ENCODE results near the gene FAM89B.
A peak's percentile ranks its signal among the peaks of the same experiment; 100 is the strongest.

Gene FAM89B

DNA sequence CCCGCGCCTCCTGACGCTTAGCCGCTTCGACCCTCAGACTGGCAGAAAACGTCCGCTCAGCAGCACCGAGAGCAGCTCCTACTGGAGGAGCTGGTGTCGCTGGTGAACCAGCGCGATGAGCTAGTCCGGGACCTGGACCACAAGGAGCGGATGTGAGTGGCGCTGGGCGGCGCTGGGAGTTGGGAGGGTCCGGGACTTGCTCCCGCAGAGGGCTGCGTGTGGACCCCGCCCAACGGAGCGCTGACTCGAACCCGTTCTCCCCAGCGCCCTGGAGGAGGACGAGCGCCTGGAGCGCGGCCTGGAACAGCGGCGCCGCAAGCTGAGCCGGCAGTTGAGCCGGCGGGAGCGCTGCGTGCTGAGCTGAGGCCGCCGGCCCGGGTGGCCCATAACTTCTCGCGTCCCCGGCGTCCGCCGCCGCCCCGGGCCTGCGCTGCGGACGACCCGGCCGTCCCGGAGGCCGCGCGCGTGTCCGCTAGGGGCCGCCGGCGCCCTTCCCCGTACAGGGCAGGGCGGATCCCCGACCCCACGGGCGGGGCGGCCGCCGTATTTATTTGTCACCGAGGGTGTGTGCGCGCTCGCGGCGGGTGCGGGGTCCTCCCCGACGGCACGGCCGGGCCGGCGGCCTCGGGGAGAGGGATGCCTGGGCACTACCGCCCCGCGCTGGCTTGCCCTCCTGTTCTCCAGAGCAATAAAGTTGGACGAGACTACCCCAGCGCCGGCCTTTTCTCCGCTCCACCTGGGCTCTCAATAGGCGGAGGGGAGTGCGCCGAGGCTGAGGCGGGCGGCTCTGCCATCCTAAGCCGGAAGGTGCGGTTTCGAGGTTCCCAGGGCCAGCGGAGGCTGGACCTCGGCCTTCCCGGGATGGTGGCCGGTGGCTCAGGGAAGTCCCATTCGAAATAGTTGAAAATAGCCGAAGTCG, 19.9 kb downstream of the FAM89B start:
- peak; percentile 95 for DNase-seq

DNA sequence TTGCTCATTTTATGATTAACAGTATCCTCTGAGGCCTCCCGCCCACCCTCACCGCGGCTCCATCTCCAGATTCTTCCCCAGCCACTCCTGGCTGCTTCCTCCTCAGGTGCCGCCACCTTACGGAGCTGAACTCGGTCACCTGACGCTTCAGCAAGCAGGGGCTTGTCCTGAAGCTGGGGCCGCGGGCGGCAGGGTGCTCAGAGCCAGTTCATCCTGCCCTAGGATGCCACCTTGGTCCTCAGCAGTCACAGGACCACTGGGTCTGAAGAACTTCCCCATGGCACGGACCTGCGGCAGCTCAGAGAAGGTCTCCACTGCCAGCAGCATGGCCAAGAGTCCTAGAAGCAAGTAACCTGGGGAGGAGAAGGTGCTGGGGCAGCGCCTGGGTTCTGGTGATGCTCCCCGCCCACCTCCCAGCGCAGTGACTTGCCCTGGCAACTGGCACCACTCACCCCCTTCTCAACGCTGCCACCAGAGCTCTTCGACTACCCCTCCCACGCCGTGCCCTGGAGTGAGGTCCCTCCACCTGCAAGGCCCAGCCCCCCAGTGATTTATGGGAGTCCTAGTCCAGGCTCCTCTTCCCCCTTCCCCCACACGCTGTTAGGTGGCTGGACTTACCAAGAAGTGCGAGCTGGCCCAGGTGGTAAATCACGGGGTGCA, 20.6 kb downstream of the FAM89B start:
- DNase-seq: no peak

DNA sequence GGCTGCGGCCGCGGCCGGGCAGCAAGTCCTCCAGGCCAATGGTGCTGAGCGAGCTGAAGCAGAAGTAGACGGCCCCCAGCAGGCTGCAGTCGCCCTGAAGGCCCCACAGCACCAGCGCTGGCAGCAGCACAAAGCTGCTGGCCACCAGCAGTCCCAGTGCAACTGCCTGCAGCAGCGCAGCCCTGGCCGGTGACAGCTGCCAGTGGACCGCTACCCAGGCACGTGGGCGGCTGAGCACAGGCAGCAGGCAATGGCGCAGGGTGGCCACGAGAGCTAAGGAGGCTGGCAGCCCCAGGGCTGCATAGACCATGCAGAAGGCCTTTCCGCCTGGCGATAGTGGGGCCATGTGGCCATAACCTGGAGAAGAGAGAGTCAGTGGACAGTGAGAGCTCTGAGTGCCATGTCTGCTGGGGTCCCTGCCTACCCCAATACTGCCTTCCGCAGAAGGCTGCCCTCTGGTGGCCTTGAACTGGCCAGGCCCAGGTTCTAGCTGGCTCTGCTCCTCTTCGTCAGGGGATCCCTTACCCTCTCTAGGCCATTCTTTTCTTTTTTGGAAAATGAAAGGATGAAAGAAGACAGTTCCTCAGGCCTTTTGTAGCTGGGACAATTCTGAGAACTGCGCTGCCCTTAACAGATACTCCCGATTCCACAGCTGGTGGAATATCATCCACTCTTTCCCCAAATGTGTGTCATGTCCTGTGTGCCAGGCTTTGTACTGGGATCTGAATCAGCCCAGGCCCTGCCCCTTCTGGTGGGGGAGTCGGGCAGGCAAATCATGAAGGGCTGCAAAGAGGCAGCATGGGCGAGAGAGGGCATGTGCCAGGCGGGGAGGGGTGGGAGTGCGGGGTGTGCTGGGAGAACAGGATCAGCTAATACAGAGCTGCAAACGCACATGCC, 21.4 kb downstream of the FAM89B start:
- DNase-seq: peak; percentile 73

DNA sequence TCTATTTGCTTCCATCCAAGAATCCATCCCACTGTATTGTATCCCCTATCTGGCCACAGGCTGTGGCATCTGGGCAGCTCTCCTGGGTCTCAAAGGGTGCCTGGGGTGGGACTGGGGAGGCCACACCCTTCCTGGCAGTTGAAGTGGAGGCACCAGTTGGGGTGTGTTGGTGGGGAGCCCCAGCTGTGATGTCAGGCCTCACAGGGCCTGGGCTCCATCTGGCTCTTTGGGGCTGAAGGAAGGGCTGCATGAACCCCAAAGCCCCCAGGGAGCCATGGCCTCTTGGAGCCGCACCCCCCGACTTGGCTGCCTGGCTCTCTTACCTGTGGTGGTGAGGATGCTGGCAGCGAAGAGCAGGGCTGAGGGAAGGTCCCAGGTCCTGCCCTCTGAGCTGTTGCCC, 22.8 kb downstream of the FAM89B start:
- DNase-seq: no peak

- no peak for DNase-seq
Measured at GRCh38 chr11:65595543-65596281, 23.4 kb downstream of the FAM89B start, which contains the start of gene KCNK7. TSS of gene KCNK7 (minus strand) at chr11:65595800. CDS start at chr11:65595772, 28 bp downstream.

- DNase-seq: no peak
Measured at GRCh38 chr11:65596520-65596919, 24.2 kb downstream of the FAM89B start.

DNA sequence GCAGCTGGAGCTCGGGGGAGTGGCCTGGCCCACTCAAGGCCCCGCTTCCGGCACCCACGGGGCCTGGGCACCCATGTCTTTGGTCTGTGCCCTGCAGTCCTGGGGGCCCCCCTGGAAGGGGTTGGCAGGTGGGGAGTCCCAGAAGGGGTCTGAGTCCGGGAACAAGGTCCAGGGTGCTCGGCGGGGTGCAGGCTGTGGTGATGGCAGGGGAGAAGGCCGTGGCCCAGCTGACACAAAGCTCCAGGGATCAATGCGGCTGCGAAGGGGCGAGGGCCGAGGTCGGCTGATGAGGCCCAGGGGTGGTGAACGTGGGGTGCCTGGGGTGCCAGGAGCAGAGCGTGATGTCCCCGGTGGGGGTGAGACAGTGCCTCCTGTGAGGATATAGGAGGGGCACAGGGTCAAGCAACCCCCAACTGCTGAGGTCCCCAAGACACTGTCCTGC, 25.9 kb downstream of the FAM89B start:
- no peak for DNase-seq

GRCh38 chr11:65599216-65599954, 27.0 kb downstream of the FAM89B start:
- no peak for DNase-seq

DNA sequence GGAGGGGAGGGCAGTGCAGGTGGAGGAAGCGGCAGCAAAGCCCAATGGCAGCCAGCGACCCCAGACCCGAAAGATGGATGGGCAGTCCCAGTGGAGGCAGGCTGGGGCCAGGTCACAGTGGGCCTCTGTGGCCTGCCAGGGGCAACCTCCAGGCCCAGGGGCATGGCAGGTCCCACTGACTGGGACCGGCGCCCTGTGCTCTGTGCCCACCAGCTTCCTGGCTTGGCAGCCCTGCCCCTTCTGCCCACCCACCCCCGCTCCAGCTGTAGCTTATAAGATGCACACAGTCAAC, 27.6 kb downstream of the FAM89B start:
- DNase-seq: no peak

DNA sequence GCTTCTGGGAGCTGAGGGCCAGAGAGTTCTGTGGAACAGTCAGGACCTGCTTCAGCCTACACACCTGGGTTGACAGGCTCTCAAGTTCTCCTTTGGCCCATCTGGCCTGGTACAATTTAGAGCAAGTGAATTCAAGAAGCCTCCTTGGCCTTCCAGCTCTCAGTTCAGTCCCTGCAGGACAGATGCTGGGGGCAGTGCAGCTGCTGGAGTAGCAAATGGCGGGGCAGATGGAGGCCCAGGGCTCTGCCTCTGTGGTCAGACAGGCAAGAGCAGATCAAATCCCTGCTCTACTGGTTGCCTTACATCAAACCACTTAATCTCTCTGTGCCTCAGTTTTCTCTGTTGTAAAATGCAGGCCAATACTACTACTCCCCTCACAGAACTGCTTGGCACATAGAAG, 31.9 kb downstream of the FAM89B start:
- no peak for DNase-seq

DNA sequence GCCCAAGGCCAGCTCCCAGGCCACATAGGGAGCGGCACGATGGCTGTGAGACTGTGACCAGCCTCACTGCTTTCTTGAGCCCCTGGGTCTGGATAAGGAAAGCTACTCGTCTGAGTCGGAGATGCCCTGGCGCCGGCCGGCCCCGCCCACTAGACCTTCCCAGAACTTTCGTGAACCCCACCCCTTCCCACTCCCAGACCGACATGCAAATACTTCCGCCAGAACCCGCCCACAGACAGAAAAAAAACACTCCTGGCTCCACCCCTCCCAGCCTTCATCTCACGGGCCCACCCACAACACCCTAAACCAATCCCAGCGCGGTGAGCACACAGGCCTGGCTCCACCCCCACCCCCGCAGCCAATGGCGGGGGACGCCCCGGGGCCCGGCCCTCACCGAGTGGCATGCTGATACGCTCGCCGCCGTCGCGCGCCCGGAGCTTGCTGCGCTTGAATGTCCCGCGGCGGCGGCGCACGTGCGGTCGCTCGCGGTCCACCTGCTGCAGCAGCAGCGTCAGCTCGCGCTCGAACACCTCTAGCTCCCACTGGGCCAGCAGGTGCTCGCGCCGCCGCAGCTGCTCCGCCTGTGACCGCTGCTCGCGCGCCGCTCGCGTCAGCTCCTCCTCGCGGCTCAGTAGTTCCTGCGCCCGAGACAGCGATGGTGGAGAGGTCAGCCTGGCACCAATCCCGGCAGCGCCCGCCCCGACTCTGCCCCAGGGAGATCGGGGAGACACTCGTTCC, 34.7 kb downstream of the FAM89B start:
- peak; percentile 99 for DNase-seq

DNA sequence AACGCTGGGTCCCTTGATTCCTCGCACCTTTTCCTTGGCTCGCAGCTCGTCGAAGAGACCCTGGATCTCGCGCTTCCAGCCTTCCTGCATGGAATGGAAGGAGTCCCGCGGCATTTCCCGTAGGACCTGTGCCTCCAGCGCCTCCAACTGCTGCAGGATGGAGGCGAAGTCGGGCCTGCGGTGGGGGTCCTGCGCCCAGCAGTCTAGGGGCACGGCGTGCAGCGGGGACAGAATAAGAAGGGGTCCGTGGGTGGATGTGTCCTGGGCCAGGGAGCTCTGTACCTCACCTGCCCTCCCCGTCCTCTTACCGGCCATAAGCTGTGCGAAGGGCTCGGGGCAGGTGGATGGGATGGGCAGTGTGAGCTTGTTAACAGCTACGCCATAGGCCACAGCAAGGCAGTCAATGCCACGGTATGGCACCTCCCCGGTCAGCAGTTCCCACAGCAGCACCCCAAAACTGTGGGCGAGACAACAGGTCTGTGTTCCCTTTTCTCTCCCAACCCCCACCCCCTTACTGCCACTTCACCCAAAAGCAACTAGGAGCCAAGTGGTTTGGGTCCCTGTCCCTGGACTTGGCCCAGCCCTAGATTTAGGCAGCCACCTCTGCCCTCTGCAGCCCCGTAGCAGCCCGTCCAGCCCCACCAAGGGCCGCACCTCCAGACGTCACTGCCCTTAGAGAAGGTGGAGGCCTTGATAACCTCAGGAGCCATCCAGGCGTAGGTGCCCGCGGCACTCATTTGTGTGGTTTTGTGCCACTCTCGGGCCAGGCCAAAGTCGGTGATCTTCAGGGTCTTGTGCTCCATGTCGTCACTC, 35.5 kb downstream of the FAM89B start:
- no peak for DNase-seq

- no peak for DNase-seq
Measured at GRCh38 chr11:65609229-65609628, 36.9 kb downstream of the FAM89B start.

DNA sequence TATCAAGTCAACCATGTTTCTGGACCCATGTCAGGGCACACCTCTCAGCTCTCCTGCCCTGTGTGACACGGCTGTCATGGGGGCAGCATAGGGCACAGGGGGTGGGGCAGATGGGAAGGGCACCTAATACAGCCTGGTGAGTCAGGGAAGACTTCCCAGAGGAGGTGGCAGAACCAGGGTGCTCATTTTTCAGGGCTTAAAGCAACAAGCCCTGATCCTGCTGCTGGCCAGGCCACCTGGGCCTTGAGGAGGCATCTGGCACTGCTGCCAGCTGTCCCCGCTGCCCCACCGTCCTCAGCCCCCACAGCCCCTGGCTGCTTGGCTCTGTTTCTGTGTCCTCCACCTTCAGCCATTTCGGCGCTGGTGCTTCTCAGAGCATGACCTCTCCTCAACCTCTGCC, 37.3 kb downstream of the FAM89B start:
- DNase-seq: no peak

DNA sequence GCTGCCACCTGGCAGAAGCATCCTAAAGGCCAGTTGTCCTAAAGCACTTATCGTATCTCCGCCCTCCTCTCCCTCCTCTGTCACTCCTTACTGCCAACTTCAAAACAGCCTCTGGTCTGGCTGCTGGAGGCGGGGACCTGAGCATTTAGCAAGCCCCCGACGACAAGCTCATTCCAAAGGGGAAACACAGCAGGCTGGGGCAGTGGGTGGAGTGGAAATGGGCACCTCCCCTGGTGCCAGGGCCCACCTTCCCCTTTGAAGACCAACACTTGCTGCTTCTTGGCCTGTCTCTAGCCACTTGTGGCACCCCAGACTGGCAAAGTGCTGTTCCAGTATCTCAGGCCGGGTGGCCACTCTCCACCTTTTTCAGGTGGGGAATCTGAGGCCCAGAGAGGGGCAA, 38.1 kb downstream of the FAM89B start:
- no peak for DNase-seq

DNA sequence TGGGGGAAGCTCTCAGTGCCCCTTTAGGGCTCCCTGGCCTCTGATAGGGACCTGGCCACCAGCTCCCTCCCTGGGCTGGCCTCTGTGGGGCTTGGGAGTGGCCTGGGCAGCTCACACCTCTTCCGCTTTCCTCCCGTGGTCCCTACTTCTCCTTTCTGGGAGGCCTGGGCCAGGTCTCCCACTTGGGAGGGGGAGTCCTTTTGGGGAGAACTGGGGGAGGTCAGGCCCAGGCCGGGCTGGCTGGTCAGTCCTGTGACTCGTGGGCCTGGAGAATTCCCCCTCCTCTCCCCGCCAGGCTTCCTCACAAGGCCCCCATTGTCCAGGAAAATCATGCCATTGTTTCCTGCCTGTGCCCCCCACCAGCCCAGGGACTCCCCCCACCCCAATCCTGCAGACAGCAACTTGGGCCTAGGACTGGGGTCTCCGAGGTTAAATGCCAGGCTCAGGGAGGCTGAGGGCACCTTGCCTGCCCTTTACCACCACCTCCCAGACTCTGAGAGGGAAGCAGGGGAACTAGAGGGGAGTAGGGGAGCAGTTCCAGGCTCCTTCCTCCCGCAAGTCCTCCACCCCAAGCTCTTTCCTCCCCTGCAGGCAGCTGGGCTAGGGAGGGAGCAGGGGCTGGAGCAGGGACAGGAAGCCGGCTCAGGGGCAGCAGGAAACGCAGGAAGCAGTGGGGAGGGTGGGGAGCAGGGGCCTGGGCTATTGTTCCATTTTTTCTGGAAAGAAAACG, 38.9 kb downstream of the FAM89B start:
- DNase-seq: no peak

GRCh38 chr11:65611758-65612603, 39.6 kb downstream of the FAM89B start:
- no peak for DNase-seq

GRCh38 chr11:65612691-65613090, 40.4 kb downstream of the FAM89B start:
- DNase-seq: no peak
